ENCODE results near the gene CHD9.

Gene CHD9

DNA sequence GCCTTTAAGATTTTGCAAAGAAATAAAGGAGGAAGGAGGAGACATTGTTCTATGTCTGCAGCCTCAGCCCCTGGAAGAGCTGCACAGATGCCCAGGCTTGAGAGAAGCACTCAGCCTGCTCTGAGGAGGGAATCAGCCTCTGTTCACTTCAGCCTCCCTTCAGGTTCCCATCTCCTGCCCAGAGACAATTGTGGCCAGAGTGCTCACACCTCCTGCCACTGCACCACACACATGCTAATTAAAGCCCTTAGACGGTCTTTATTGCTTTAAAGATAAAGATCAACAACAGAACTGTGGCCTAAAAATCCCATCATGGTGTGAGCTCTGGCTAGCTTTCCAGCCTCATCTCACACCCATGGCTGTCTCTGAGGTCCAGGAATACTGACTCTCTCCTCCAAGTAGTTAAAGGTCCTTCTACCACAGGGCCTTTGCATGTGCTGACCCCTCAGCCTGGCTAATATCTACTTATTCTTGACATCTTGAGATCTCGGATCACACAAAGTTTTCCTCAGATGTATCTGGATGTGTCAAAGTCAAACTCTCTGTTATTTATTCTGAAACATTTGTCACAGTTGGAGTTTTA is 35.9 kb upstream of the CHD9 start:
- Histone ChIP-seq H3K9me3 (ENCODE audit: insufficient read depth, low read depth, low read length) (no peaks in the 10 kb centered on the region), H3F3A (ENCODE audit: low read depth) (no peaks in the 10 kb centered on the region), H3K9me2 (replicated peaks; ENCODE audit: low read depth, low read length) (no peaks in the 10 kb centered on the region), H3K4me2 (ENCODE audit: low read depth, low read length, poor library complexity, severe bottlenecking) (no peak overlapping the region), H3K9ac (ENCODE audit: low read depth, low read length, poor library complexity, severe bottlenecking) (no peak overlapping the region), H3K36me3 (ENCODE audit: insufficient read depth, low read length) (no peaks in the 10 kb centered on the region), H3K4me3 (ENCODE audit: low read length, poor library complexity, severe bottlenecking) (no peak overlapping the region), H3K79me2 (ENCODE audit: insufficient read depth, low read length) (no peaks in the 10 kb centered on the region), H4K20me1 (ENCODE audit: insufficient read depth, low read length, poor library complexity, severe bottlenecking) (no peaks in the 10 kb centered on the region), H3K27me3 (ENCODE audit: insufficient read depth, low read length, poor library complexity, severe bottlenecking) (no peaks in the 10 kb centered on the region), H2AFZ (ENCODE audit: low read length) (no peak overlapping the region), H3K4me1 (ENCODE audit: insufficient read depth, low read length, poor library complexity, severe bottlenecking) (no peaks in the 10 kb centered on the region)
- TF ChIP-seq, protein P1, sequence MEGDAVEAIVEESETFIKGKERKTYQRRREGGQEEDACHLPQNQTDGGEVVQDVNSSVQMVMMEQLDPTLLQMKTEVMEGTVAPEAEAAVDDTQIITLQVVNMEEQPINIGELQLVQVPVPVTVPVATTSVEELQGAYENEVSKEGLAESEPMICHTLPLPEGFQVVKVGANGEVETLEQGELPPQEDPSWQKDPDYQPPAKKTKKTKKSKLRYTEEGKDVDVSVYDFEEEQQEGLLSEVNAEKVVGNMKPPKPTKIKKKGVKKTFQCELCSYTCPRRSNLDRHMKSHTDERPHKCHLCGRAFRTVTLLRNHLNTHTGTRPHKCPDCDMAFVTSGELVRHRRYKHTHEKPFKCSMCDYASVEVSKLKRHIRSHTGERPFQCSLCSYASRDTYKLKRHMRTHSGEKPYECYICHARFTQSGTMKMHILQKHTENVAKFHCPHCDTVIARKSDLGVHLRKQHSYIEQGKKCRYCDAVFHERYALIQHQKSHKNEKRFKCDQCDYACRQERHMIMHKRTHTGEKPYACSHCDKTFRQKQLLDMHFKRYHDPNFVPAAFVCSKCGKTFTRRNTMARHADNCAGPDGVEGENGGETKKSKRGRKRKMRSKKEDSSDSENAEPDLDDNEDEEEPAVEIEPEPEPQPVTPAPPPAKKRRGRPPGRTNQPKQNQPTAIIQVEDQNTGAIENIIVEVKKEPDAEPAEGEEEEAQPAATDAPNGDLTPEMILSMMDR (conservative IDR thresholded peaks at IDR 0.05; ENCODE audit: low read length): no peak
- TF ChIP-seq EZH2phosphoT487 (IDR thresholded peaks at IDR 0.05; ENCODE audit: borderline replicate concordance): no peak

DNA sequence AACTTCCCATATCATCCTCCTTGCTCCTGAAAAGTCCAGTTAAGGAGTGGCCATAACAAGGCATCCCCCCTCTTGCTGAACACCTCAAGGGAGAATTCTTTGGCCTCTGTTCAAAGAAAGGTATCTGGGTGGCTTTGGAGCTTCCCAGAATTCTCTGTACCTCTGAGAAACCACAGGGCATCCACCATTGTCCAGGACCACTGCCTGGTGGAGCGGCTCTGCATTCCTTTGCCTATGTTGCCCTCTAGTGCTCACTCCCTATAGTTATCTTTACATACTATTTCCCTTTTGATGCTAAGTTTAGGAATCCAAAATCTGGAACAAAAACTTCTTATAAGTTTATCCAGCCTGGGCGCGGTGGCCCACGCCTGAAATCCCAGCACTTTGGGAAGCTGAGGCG is 32.4 kb upstream of the CHD9 start:
- Histone ChIP-seq H3K27me3 (ENCODE audit: insufficient read depth, low read length, poor library complexity, severe bottlenecking) (no peaks in the 10 kb centered on the region), H3K9me2 (replicated peaks; ENCODE audit: low read depth, low read length) (no peaks in the 10 kb centered on the region), H3K9me3 (ENCODE audit: insufficient read depth, low read depth, low read length) (no peaks in the 10 kb centered on the region), H3K9ac (ENCODE audit: low read depth, low read length, poor library complexity, severe bottlenecking) (no peak overlapping the region), H3K4me2 (ENCODE audit: low read depth, low read length, poor library complexity, severe bottlenecking) (no peak overlapping the region), H3K4me3 (ENCODE audit: low read length, poor library complexity, severe bottlenecking) (no peak overlapping the region), H3K79me2 (ENCODE audit: insufficient read depth, low read length) (no peaks in the 10 kb centered on the region), H3K36me3 (ENCODE audit: insufficient read depth, low read length) (no peaks in the 10 kb centered on the region), H3F3A (ENCODE audit: low read depth) (no peaks in the 10 kb centered on the region), H2AFZ (ENCODE audit: low read length) (no peak overlapping the region), H4K20me1 (ENCODE audit: insufficient read depth, low read length, poor library complexity, severe bottlenecking) (no peaks in the 10 kb centered on the region), H3K4me1 (ENCODE audit: insufficient read depth, low read length, poor library complexity, severe bottlenecking) (no peaks in the 10 kb centered on the region)
- TF ChIP-seq EZH2phosphoT487 (IDR thresholded peaks at IDR 0.05; ENCODE audit: borderline replicate concordance): no peak
- TF ChIP-seq, protein P1 (conservative IDR thresholded peaks at IDR 0.05; ENCODE audit: low read length): peak; percentile 72

DNA sequence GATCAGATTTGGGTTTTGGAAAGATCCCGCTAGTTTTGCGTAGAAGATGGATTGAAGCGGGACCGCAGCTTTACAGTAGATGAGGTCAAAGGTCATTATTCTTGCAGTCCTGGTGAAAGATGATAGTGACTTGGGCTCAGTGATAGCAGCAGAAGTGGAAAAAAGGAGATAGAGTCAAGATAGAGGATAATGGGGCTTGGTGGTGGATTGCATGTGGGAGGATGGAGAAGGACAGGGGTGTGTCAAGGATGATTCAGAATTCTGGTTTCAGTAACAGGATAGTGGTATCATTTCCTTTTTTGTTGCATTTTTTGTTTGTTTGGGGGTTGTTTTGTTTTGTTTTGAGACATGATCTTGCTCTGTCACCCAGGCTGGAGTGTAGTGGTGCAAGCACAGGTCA is 30.7 kb upstream of the CHD9 start:
- Histone ChIP-seq H3K9me3 (ENCODE audit: insufficient read depth, low read depth, low read length) (no peaks in the 10 kb centered on the region), H3K4me1 (ENCODE audit: insufficient read depth, low read length, poor library complexity, severe bottlenecking) (no peaks in the 10 kb centered on the region), H3K79me2 (ENCODE audit: insufficient read depth, low read length) (no peaks in the 10 kb centered on the region), H2AFZ (ENCODE audit: low read length) (no peak overlapping the region), H3K4me3 (ENCODE audit: low read length, poor library complexity, severe bottlenecking) (no peak overlapping the region), H3K9ac (ENCODE audit: low read depth, low read length, poor library complexity, severe bottlenecking) (no peak overlapping the region), H3K27me3 (ENCODE audit: insufficient read depth, low read length, poor library complexity, severe bottlenecking) (no peaks in the 10 kb centered on the region), H4K20me1 (ENCODE audit: insufficient read depth, low read length, poor library complexity, severe bottlenecking) (no peaks in the 10 kb centered on the region), H3K9me2 (replicated peaks; ENCODE audit: low read depth, low read length) (no peaks in the 10 kb centered on the region), H3F3A (ENCODE audit: low read depth) (no peaks in the 10 kb centered on the region), H3K36me3 (ENCODE audit: insufficient read depth, low read length) (no peaks in the 10 kb centered on the region), H3K4me2 (ENCODE audit: low read depth, low read length, poor library complexity, severe bottlenecking) (no peak overlapping the region)
- TF ChIP-seq, protein P1 (conservative IDR thresholded peaks at IDR 0.05; ENCODE audit: low read length): no peak
- TF ChIP-seq EZH2phosphoT487 (IDR thresholded peaks at IDR 0.05; ENCODE audit: borderline replicate concordance): no peak
